B cell (primary cell): ENCODE measurements around the gene EFCAB12. TPM values are rescaled to one million over a fixed set of nuclear protein-coding genes. Genes with fewer than 3 reads are reported as not detected.

Experiments used
- ATAC-seq: fragments of 200-7000 bp; cut with Tn5 transposase; one replicate; pipeline ENCODE4 v1.10.0; 2021; ENCODE audit warnings: low read depth, mild to moderate bottlenecking, moderate number of reproducible peaks, moderate library complexity
- CTCF ChIA-PET: fragments of 350-600 bp; sonication (Branson Sonifier 250); formaldehyde crosslinking; loops from one replicate; lab custom pipeline; 2021; ENCODE audit warnings: antibody characterized with exemption, inconsistent platforms; lab: Charles Lee
- POLR2A ChIA-PET: fragments of 350-600 bp; sonication (Branson Sonifier 250); formaldehyde crosslinking; loops from one replicate; lab custom pipeline; 2021; ENCODE audit warnings: antibody characterized with exemption; lab: Charles Lee
- DNase-seq: peaks from one replicate; pipeline ENCODE4 v3.0.0; 2013
- H2AFZ ChIP-seq: 2 replicates; pipeline ENCODE4 v1.6.1; 2012; ENCODE audit warnings: mild to moderate bottlenecking, low read depth, low read length; ENCODE audit not compliant: insufficient read depth, poor library complexity, severe bottlenecking
- H3K27ac ChIP-seq, 2 donors: 1 replicate in 1 of 2; 2 replicates in 1 of 2; pipeline ENCODE4 v1.5.1; 2012 to 2013; ENCODE audit warnings: low read length in 2 of 2, mild to moderate bottlenecking in 2 of 2, moderate library complexity in 1 of 2
- H3K27me3 ChIP-seq, 4 experiments: fragments of 200-600 bp in 1 of 4; sonication (generic) in 1 of 4; replicated peaks in 1 of 4; 1 replicate in 2 of 4; 2 replicates in 2 of 4; pipeline versions ENCODE4 v1.6.1 to v1.7.0; 2013 to 2016; ENCODE audit warnings: low read length in 3 of 4, mild to moderate bottlenecking in 2 of 4, mixed read lengths in 1 of 4, moderate library complexity in 1 of 4; ENCODE audit not compliant: insufficient read depth in 4 of 4, control insufficient read depth in 3 of 4; ENCODE audit errors: control extremely low read depth in 1 of 4
- H3K36me3 ChIP-seq, 2 experiments: replicated peaks in 1 of 2; 1 replicate in 1 of 2; 2 replicates in 1 of 2; pipeline versions ENCODE4 v1.6.1 to v1.7.1; 2013; ENCODE audit warnings: low read length in 1 of 2; ENCODE audit not compliant: insufficient read depth in 2 of 2, control insufficient read depth in 1 of 2; ENCODE audit errors: control extremely low read depth in 1 of 2, extremely low read depth in 1 of 2
- H3K4me1 ChIP-seq, 2 donors: fragments of 200-600 bp in 1 of 2; sonication (generic) in 1 of 2; 1 replicate in 1 of 2; 2 replicates in 1 of 2; pipeline versions ENCODE4 v1.5.1 to v1.6.1; 2013 to 2017; ENCODE audit warnings: low read length in 2 of 2; ENCODE audit not compliant: control insufficient read depth in 2 of 2, insufficient read depth in 2 of 2
- H3K4me2 ChIP-seq: replicated peaks from 2 replicates; pipeline ENCODE3; 2012; ENCODE audit warnings: mild to moderate bottlenecking, low read depth, low read length; ENCODE audit not compliant: poor library complexity, severe bottlenecking
- H3K4me3 ChIP-seq, 5 experiments: fragments of 200-600 bp in 1 of 5; sonication (generic) in 1 of 5; 1 replicate in 3 of 5; 2 replicates in 2 of 5; pipeline versions ENCODE4 v1.5.1 to v1.7.0; 2011 to 2016; ENCODE audit warnings: low read length in 4 of 5, mild to moderate bottlenecking in 4 of 5, low read depth in 2 of 5, control low read depth in 1 of 5, moderate library complexity in 1 of 5; ENCODE audit not compliant: insufficient read depth in 1 of 5; ENCODE audit errors: control extremely low read depth in 1 of 5, extremely low read depth in 1 of 5
- H3K79me2 ChIP-seq: fragments of 200-600 bp; sonication (generic); one replicate; pipeline ENCODE4 v1.6.0; 2016; ENCODE audit warnings: low read length; ENCODE audit not compliant: control insufficient read depth, insufficient read depth
- H3K9ac ChIP-seq: fragments of 200-600 bp; sonication (generic); 2 replicates; pipeline ENCODE4 v1.6.1; 2017; ENCODE audit warnings: mild to moderate bottlenecking, low read length, moderate library complexity
- H3K9me3 ChIP-seq, 3 donors: one replicate each; pipeline versions ENCODE4 v1.6.1 to v1.7.1; 2013; ENCODE audit warnings: low read length in 2 of 3; ENCODE audit not compliant: control insufficient read depth in 2 of 3, insufficient read depth in 1 of 3; ENCODE audit errors: control extremely low read depth in 1 of 3
- H4K20me1 ChIP-seq: 2 replicates; pipeline ENCODE4 v1.6.0; 2012; ENCODE audit warnings: mild to moderate bottlenecking, low read length; ENCODE audit not compliant: insufficient read depth, control insufficient read depth, poor library complexity, severe bottlenecking
- H3K27ac Mint-ChIP-seq: one replicate; pipeline ENCODE4 v1.8.0; 2021; ENCODE audit warnings: mixed read lengths
- H3K27me3 Mint-ChIP-seq: one replicate; pipeline ENCODE4 v1.8.0; 2021; ENCODE audit warnings: mixed read lengths
- H3K4me1 Mint-ChIP-seq: one replicate; pipeline ENCODE4 v1.8.0; 2021; ENCODE audit warnings: mixed read lengths
- H3K4me3 Mint-ChIP-seq: one replicate; pipeline ENCODE4 v1.8.0; 2021; ENCODE audit warnings: mixed read lengths
- H3K9me3 Mint-ChIP-seq: one replicate; pipeline ENCODE4 v1.8.0; 2022; ENCODE audit warnings: mixed read lengths; ENCODE audit not compliant: insufficient read depth
- CTCF ChIP-seq: fragments of 200-600 bp; IDR thresholded peaks from one replicate; pipeline ENCODE4 v1.8.0; 2022; ENCODE audit warnings: antibody characterized with exemption, mild to moderate bottlenecking
- EZH2 ChIP-seq: IDR thresholded peaks from 2 replicates; pipeline ENCODE4 v1.6.1; 2012; ENCODE audit warnings: borderline replicate concordance, low read depth, mild to moderate bottlenecking, moderate library complexity, low read length; ENCODE audit not compliant: insufficient read depth, poor library complexity, severe bottlenecking
- WGBS: methylation state at CpG from one replicate; pipeline ENCODE4 v1.1.5; 2013; ENCODE audit warnings: missing lambda C conversion rate; ENCODE audit not compliant: insufficient coverage; 5-methylcytosine and 5-hydroxymethylcytosine counted together
- intact Hi-C: fragments of 100-400 bp; cut with micrococcal nuclease; formaldehyde crosslinking; loops from one replicate; pipeline ENCODE4 v1.10.0; 2022
- polyA plus RNA-seq: library from polyadenylated mRNA; depleted of rRNA; stranded (reverse); fragments of >200 nt; gene quantifications from 2 replicates; pipeline ENCODE4 v1.2.3, GENCODE V29; 2012
- total RNA-seq, 2 donors: library from RNA; stranded (reverse); fragments of 120-200 nt in 1 of 2; gene quantifications; 1 replicate in 1 of 2; 2 replicates in 1 of 2; pipeline versions ENCODE4 v1.2.3 to v1.2.4, GENCODE V29; 2013 to 2022

The EFCAB12 gene
- total and polyA plus RNA-seq, 2 donors (not counting 1 experiment from before 2014, with no cell fraction given), result 3.5 to 6.5 TPM

- H4K20me1 ChIP-seq, result peaks cover 10% of the 10 kb centered on the region
- no peak for TF ChIP-seq CTCF
- no peak for TF ChIP-seq EZH2
- H3K4me3 Mint-ChIP-seq, result no peak overlapping the region
- no peak overlapping the region for H2AFZ ChIP-seq
- H3K4me3 ChIP-seq, result no peak overlapping the region
- no peaks in the 10 kb centered on the region for H3K36me3 ChIP-seq
- H3K27ac ChIP-seq, result no peak overlapping the region
- peaks cover 17 to 20% of the 10 kb centered on the region in 2 donors for H3K4me1 ChIP-seq
- WGBS, result 98% methylated on average over 4 of the region's 4 CpGs
- no peak overlapping the region for H3K9ac ChIP-seq
- H3K27ac Mint-ChIP-seq, result no peak overlapping the region
- H3K4me1 Mint-ChIP-seq, result peaks cover 22% of the 10 kb centered on the region
- no peak overlapping the region for H3K4me2 ChIP-seq
- ChIA-PET CTCF (interaction anchor here (0.6 to 2.6 kb wide), 3 partner anchors 18 to 432 kb away, joined by 3 to 12 read pairs (median 4); no protein-coding TSS in a partner anchor), POLR2A (no interaction called here)
- ATAC-seq (no peak), DNase-seq (no peak)
- H3K27me3 ChIP-seq, result no peaks in the 10 kb centered on the region
- H3K27me3 Mint-ChIP-seq, result no peaks in the 10 kb centered on the region
- H3K9me3 Mint-ChIP-seq, result no peaks in the 10 kb centered on the region
- H3K79me2 ChIP-seq, result peaks cover 20% of the 10 kb centered on the region
- intact Hi-C loops, result no loop called here
- H3K9me3 ChIP-seq, result no peaks in the 10 kb centered on the region
These were observed 25.8 kb downstream of the EFCAB12 start for GRCh38 chr3:129402616-129403015.

GRCh38 chr3:129402210-129402609, 26.2 kb downstream of the EFCAB12 start:
- Mint-ChIP-seq H3K4me1 (peaks cover 26% of the 10 kb centered on the region), H3K27ac (no peak overlapping the region), H3K9me3 (no peaks in the 10 kb centered on the region), H3K4me3 (no peak overlapping the region), H3K27me3 (no peaks in the 10 kb centered on the region)
- no peaks in the 10 kb centered on the region for H3K9me3 ChIP-seq
- ChIA-PET POLR2A (no interaction called here), CTCF (interaction anchor here (0.6 to 2.6 kb wide), 4 partner anchors 18 to 432 kb away, joined by 3 to 12 read pairs (median 4); partner anchors contain the start of gene EFCAB12)
- no peak overlapping the region for H3K9ac ChIP-seq
- no peaks in the 10 kb centered on the region for H3K27me3 ChIP-seq
- ATAC-seq, result no peak
- no peak for TF ChIP-seq CTCF
- TF ChIP-seq EZH2, result no peak
- no peaks in the 10 kb centered on the region for H3K36me3 ChIP-seq
- peaks cover 20 to 22% of the 10 kb centered on the region in 2 donors for H3K4me1 ChIP-seq
- H3K27ac ChIP-seq, result no peak overlapping the region
- no peak overlapping the region for H2AFZ ChIP-seq
- no peak overlapping the region for H3K4me2 ChIP-seq
- H4K20me1 ChIP-seq, result peaks cover 14% of the 10 kb centered on the region
- 100% methylated on average over 4 of the region's 7 CpGs for WGBS
- no peak overlapping the region for H3K4me3 ChIP-seq
- intact Hi-C loops, result no loop called here
- no peak for DNase-seq
- peaks cover 24% of the 10 kb centered on the region for H3K79me2 ChIP-seq
